GM21367 (cell line): ENCODE results near the gene GSG1L.
"Not testable (repeated sequence)": the region's sequence is repeated elsewhere in the genome, so short reads cannot be mapped to it uniquely, and the experiment has no call there.

Source experiments
- ATAC-seq: cut with Tn5 transposase; IDR thresholded peaks from one replicate; pipeline ENCODE4 v1.9.1; 2021; ENCODE audit not compliant: unreplicated experiment

GSG1L gene

DNA sequence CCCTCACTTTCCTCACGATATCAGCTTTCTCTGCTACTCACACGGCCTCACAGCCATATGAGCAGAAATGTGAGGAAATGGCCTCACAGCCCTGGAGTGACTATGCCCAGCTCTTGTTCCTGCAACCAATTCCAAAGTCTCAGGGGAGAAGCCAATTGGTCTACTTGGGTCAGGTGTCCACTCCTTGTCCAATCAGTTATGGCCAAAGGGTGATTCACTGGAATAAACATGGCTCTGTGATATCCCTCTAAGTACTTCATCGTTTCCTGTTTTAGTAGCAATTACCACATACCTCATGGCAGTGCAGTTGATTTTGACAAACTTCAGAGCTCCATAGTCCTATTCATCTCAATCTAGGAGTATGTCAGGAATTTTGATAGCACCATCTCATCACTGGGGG, 318.2 kb downstream of the GSG1L start:
- no peak for ATAC-seq

GRCh38 chr16:27743963-27744362, 319.6 kb downstream of the GSG1L start:
- no peak for ATAC-seq

GRCh38 chr16:27743001-27743400, 320.5 kb downstream of the GSG1L start:
- ATAC-seq, result not testable (repeated sequence)

GRCh38 chr16:27742333-27742732, 321.2 kb downstream of the GSG1L start:
- no peak for ATAC-seq

DNA sequence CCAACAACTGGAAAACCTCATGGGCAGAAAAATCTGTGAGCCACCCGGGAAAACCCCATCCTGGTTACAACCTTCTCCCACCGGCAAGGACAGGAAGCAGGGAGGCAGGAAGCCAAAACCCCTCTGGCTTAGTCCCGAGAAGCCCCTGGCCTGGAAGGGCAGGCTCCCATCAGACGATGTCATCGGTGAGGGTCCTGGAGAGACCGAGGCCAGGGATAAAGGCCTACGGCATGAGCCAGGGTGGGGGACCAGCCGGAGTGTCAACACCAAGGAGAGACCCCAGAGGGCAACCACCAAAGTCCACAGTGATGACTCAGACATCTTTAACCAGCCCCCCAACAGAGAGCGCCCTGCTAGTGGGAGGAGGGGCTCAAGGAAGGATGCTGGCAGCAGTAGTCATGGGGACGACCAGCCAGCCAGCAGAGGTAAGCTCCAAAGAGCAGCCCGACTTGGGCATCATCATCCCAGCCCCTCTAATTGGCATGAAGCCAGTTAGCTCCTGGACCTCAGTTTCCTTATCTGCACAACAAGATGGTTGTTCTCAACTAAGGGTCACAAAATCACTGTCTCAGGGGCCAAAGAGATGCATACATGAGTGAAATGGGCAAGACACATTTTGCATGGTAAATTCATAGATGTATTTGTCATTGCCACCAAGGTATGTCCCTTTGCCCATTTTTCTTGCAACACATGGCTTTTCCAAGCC, 322.9 kb downstream of the GSG1L start:
- no peak for ATAC-seq

DNA sequence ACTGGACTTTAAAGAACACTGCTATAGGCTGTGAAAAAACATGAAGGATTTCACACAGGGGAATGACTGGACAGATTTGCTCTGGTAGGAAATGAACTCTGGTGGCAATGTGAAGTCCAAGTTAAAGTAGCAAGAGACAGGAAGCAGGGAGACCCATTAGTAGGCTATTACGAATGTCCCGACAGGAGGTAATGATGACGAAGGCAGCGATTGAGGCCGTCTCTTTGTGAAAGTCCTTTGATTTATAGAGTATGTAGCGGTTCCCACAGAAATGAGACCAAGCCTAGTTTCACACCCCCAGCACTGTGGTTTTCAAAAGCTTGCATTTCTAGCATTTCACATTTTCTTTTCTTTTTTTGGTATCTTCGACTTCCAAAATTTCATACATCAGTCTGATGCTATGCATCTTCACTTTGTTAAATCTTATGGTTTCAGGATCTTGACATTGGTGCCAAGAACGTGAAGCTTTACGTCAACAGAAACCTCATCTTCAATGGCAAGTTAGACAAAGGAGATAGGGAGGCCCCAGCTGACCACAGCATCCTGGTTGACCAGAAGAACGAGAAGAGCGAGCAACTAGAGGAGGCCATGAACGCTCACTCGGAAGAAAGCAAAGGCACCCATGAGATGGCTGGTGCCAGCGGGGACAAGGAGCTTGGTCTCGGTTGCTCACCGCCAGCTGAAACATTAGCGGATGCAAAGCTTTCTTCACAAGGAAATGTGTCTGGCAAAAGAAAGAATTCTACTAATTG, 323.7 kb downstream of the GSG1L start:
- no peak for ATAC-seq

DNA sequence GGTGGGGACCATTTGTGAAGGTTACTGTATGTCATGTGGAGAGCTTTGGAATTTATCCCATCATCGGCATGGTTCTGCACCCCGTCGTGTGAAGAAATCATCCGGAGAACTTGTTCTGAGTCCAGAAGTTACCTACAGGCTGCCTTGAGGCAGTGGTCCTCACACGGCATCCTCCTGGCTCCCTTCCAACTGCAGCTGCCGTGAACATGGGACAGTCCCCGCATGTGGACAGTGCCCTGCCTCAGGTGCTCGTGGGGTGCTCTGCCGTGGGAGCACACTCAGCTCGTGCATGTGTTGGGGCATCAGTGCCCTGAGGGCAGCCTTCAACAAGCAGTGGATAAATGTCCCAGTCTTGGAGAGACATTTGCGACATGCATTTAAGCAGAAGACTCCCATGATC, 324.9 kb downstream of the GSG1L start:
- no peak for ATAC-seq
